BLaER1 treated with 17β-estradiol and CSF1 and Interleukin-3, amounts not matched to agents 10 nM and 100 nM (cell line): ENCODE measurements around the gene TBL1X.
A peak's percentile ranks its signal among the peaks of the same experiment; 100 is the strongest.

Source experiments
- H3K27ac ChIP-seq, 11 experiments: shearing (Covaris generic); formaldehyde crosslinking; 2 replicates each; pipeline ENCODE4 v1.8.1; 2022
- H3K27me3 ChIP-seq, 11 experiments: shearing (Covaris generic); formaldehyde crosslinking; 2 replicates each; pipeline ENCODE4 v1.8.1; 2022
- H3K36me3 ChIP-seq, 11 experiments: shearing (Covaris generic); formaldehyde crosslinking; 2 replicates each; pipeline ENCODE4 v1.8.1; 2022
- H3K4me1 ChIP-seq, 10 experiments: shearing (Covaris generic); formaldehyde crosslinking; 2 replicates each; pipeline ENCODE4 v1.8.1; 2022
- H3K4me2 ChIP-seq, 11 experiments: shearing (Covaris generic); formaldehyde crosslinking; 2 replicates each; pipeline ENCODE4 v1.8.1; 2022
- H3K4me3 ChIP-seq, 10 experiments: shearing (Covaris generic); formaldehyde crosslinking; 2 replicates each; pipeline ENCODE4 v1.8.1; 2022
- H3K9ac ChIP-seq, 11 experiments: shearing (Covaris generic); formaldehyde crosslinking; 2 replicates each; pipeline ENCODE4 v1.8.1; 2022
- H3K9me3 ChIP-seq, 11 experiments: shearing (Covaris generic); formaldehyde crosslinking; replicated peaks in 1 of 11; 2 replicates each; pipeline ENCODE4 v1.8.1; 2022
- H4K20me1 ChIP-seq, 11 experiments: shearing (Covaris generic); formaldehyde crosslinking; 2 replicates each; pipeline ENCODE4 v1.8.1; 2022
- Cebpa-rat ChIP-seq, 11 experiments: shearing (Covaris generic); IDR thresholded peaks; 2 replicates each; pipeline ENCODE4 v1.8.1; 2022

TBL1X gene

GRCh38 chrX:9693307-9694001, 228.6 kb downstream of the TBL1X start:
- Histone ChIP-seq H3K27me3 (no peaks in the 10 kb centered on the region), H3K27ac (no peak overlapping the region), H3K36me3 (peaks cover 77 to 100% (median 96%) of the 10 kb centered on the region in 11 experiments), H3K9ac (no peak overlapping the region), H3K4me3 (no peak overlapping the region), H3K4me2 (peak overlapping the region in 2 of 11 experiments; percentile 10 to 13; a peak in 2 of 22 replicates), H3K4me1 (peaks cover 0 to 13% (median 0%) of the 10 kb centered on the region in 10 experiments; a peak in 6 of 20 replicates), H4K20me1 (peaks cover 0 to 8% (median 0%) of the 10 kb centered on the region in 11 experiments; a peak in 3 of 22 replicates), H3K9me3 (no peaks in the 10 kb centered on the region)
- TF ChIP-seq Cebpa-rat (IDR thresholded peaks at IDR 0.05): no peak

GRCh38 chrX:9698576-9698975, 233.7 kb downstream of the TBL1X start:
- Histone ChIP-seq H3K4me2 (no peak overlapping the region), H3K36me3 (peaks cover 66 to 100% (median 87%) of the 10 kb centered on the region in 11 experiments), H3K9me3 (peaks cover 0 to 5% (median 0%) of the 10 kb centered on the region in 11 experiments; a peak in 1 of 22 replicates), H3K4me1 (peaks cover 0 to 4% (median 0%) of the 10 kb centered on the region in 10 experiments; a peak in 6 of 20 replicates), H3K9ac (no peak overlapping the region), H3K27ac (no peak overlapping the region), H3K27me3 (no peaks in the 10 kb centered on the region), H3K4me3 (no peak overlapping the region), H4K20me1 (peaks cover 0 to 4% (median 0%) of the 10 kb centered on the region in 11 experiments; a peak in 2 of 22 replicates)
- no peak for TF ChIP-seq Cebpa-rat (IDR thresholded peaks at IDR 0.05)

GRCh38 chrX:9700555-9700954, 235.7 kb downstream of the TBL1X start:
- Histone ChIP-seq H3K36me3 (peaks cover 62 to 99% (median 89%) of the 10 kb centered on the region in 11 experiments), H3K4me3 (no peak overlapping the region), H3K27me3 (no peaks in the 10 kb centered on the region), H3K4me2 (no peak overlapping the region), H3K27ac (no peak overlapping the region), H3K4me1 (no peaks in the 10 kb centered on the region), H3K9me3 (peaks cover 0 to 14% (median 5%) of the 10 kb centered on the region in 11 experiments; a peak in 5 of 22 replicates), H3K9ac (no peak overlapping the region), H4K20me1 (peaks cover 0 to 16% (median 0%) of the 10 kb centered on the region in 11 experiments; a peak in 2 of 22 replicates)
- no peak for TF ChIP-seq Cebpa-rat (IDR thresholded peaks at IDR 0.05)

GRCh38 chrX:9701790-9702189, 236.9 kb downstream of the TBL1X start:
- Histone ChIP-seq H4K20me1 (peaks cover 0 to 26% (median 0%) of the 10 kb centered on the region in 11 experiments; a peak in 7 of 22 replicates), H3K27me3 (no peaks in the 10 kb centered on the region), H3K27ac (no peak overlapping the region), H3K36me3 (peaks cover 55 to 96% (median 80%) of the 10 kb centered on the region in 11 experiments), H3K9ac (no peak overlapping the region), H3K9me3 (peaks cover 0 to 14% (median 5%) of the 10 kb centered on the region in 11 experiments; a peak in 5 of 22 replicates), H3K4me2 (no peak overlapping the region), H3K4me3 (no peak overlapping the region), H3K4me1 (no peaks in the 10 kb centered on the region)
- TF ChIP-seq Cebpa-rat (IDR thresholded peaks at IDR 0.05): no peak

GRCh38 chrX:9703406-9703805, 238.5 kb downstream of the TBL1X start:
- Histone ChIP-seq H4K20me1 (peaks cover 0 to 42% (median 7%) of the 10 kb centered on the region in 11 experiments; a peak in 10 of 22 replicates), H3K27ac (no peak overlapping the region), H3K27me3 (no peaks in the 10 kb centered on the region), H3K4me3 (no peak overlapping the region), H3K4me1 (peaks cover under 1 to 10% (median 6%) of the 10 kb centered on the region in 10 experiments; a peak in 15 of 20 replicates), H3K4me2 (no peak overlapping the region), H3K9me3 (peaks cover 0 to 14% (median 5%) of the 10 kb centered on the region in 11 experiments; a peak in 5 of 22 replicates), H3K36me3 (peaks cover 41 to 81% (median 64%) of the 10 kb centered on the region in 11 experiments), H3K9ac (no peak overlapping the region)
- no peak for TF ChIP-seq Cebpa-rat (IDR thresholded peaks at IDR 0.05)

- Histone ChIP-seq H4K20me1 (peaks cover 0 to 45% (median 9%) of the 10 kb centered on the region in 11 experiments; a peak in 10 of 22 replicates), H3K27me3 (no peaks in the 10 kb centered on the region; a peak in 1 of 22 replicates), H3K4me3 (no peak overlapping the region), H3K36me3 (peaks cover 41 to 74% (median 57%) of the 10 kb centered on the region in 11 experiments), H3K9me3 (peaks cover 0 to 14% (median 5%) of the 10 kb centered on the region in 11 experiments; a peak in 5 of 22 replicates), H3K27ac (no peak overlapping the region), H3K4me1 (peaks cover 5 to 20% (median 11%) of the 10 kb centered on the region in 10 experiments; a peak in 18 of 20 replicates), H3K4me2 (no peak overlapping the region), H3K9ac (no peak overlapping the region)
- no peak for TF ChIP-seq Cebpa-rat (IDR thresholded peaks at IDR 0.05)
These were observed 240.1 kb downstream of the TBL1X start for GRCh38 chrX:9704876-9705465.

GRCh38 chrX:9706421-9706820, 241.6 kb downstream of the TBL1X start:
- peaks cover 0 to 14% (median 5%) of the 10 kb centered on the region in 11 experiments; a peak in 5 of 22 replicates for H3K9me3 ChIP-seq
- peaks cover 5 to 20% (median 11%) of the 10 kb centered on the region in 10 experiments; a peak in 18 of 20 replicates for H3K4me1 ChIP-seq
- no peak for TF ChIP-seq Cebpa-rat (IDR thresholded peaks at IDR 0.05)
- H3K27me3 ChIP-seq: no peaks in the 10 kb centered on the region; a peak in 1 of 22 replicates
- H3K36me3 ChIP-seq: peaks cover 41 to 74% (median 57%) of the 10 kb centered on the region in 11 experiments
- no peak overlapping the region for H3K4me3 ChIP-seq
- H3K4me2 ChIP-seq: no peak overlapping the region
- H4K20me1 ChIP-seq: peaks cover 0 to 45% (median 9%) of the 10 kb centered on the region in 11 experiments; a peak in 10 of 22 replicates
- H3K9ac ChIP-seq: no peak overlapping the region
- H3K27ac ChIP-seq: no peak overlapping the region

- Histone ChIP-seq H3K9me3 (peaks cover 0 to 14% (median 3%) of the 10 kb centered on the region in 11 experiments; a peak in 5 of 22 replicates), H3K4me2 (peak overlapping the region in 1 of 11 experiments; percentile 41; a peak in 1 of 22 replicates)
- no peak for TF ChIP-seq Cebpa-rat (IDR thresholded peaks at IDR 0.05)
These were observed 242.6 kb downstream of the TBL1X start for GRCh38 chrX:9707306-9708033.

More at GRCh38 chrX:9707306-9708033, 242.6 kb downstream of the TBL1X start:
- peaks cover 5 to 20% (median 11%) of the 10 kb centered on the region in 10 experiments; a peak in 18 of 20 replicates for H3K4me1 ChIP-seq
- no peak overlapping the region for H3K9ac ChIP-seq
- H3K36me3 ChIP-seq: peaks cover 42 to 76% (median 58%) of the 10 kb centered on the region in 11 experiments
- H3K27ac ChIP-seq: no peak overlapping the region
- H3K4me3 ChIP-seq: no peak overlapping the region
- peaks cover 0 to 45% (median 9%) of the 10 kb centered on the region in 11 experiments; a peak in 10 of 22 replicates for H4K20me1 ChIP-seq
- no peaks in the 10 kb centered on the region; a peak in 1 of 22 replicates for H3K27me3 ChIP-seq
